Ishikawa (cell line): ENCODE data around the gene PREX1.

Experiments used
- CEBPB ChIP-seq: IDR thresholded peaks from 2 replicates; pipeline ENCODE4 v1.6.1; 2012
- CREB1 ChIP-seq: IDR thresholded peaks from 2 replicates; pipeline ENCODE4 v1.6.1; 2012; ENCODE audit warnings: low read depth
- EGR1 ChIP-seq: IDR thresholded peaks from 2 replicates; pipeline ENCODE4 v1.6.1; 2012
- EP300 ChIP-seq: IDR thresholded peaks from 2 replicates; pipeline ENCODE4 v1.6.1; 2012; ENCODE audit warnings: borderline replicate concordance
- FOXM1 ChIP-seq: IDR thresholded peaks from 2 replicates; pipeline ENCODE4 v1.6.1; 2012; ENCODE audit warnings: low read depth, borderline replicate concordance
- MAX ChIP-seq: IDR thresholded peaks from 2 replicates; pipeline ENCODE4 v1.6.1; 2012
- RAD21 ChIP-seq: IDR thresholded peaks from 2 replicates; pipeline ENCODE4 v1.6.1; 2012; ENCODE audit warnings: low read depth
- REST ChIP-seq: IDR thresholded peaks from 2 replicates; pipeline ENCODE4 v1.6.1; 2012; ENCODE audit warnings: low read depth, mild to moderate bottlenecking
- TAF1 ChIP-seq: IDR thresholded peaks from 2 replicates; pipeline ENCODE4 v1.6.1; 2012; ENCODE audit warnings: low read depth, mild to moderate bottlenecking
- TCF12 ChIP-seq: IDR thresholded peaks from 2 replicates; pipeline ENCODE4 v1.6.1; 2012; ENCODE audit warnings: low read depth
- TEAD4 ChIP-seq: IDR thresholded peaks from 2 replicates; pipeline ENCODE4 v1.6.1; 2012
- USF1 ChIP-seq: IDR thresholded peaks from 2 replicates; pipeline ENCODE4 v1.6.1; 2012
- YY1 ChIP-seq: IDR thresholded peaks from 2 replicates; pipeline ENCODE4 v1.6.1; 2012; ENCODE audit warnings: low read depth
- ZBTB7A ChIP-seq: IDR thresholded peaks from 2 replicates; pipeline ENCODE4 v1.6.1; 2012; ENCODE audit warnings: low read depth

GRCh38 chr20:48740712-48741111, 87.1 kb downstream of the PREX1 start:
- TF ChIP-seq EP300 (no peak), TAF1 (no peak), YY1 (no peak), CREB1 (no peak), TEAD4 (no peak), TCF12 (no peak), REST (no peak), FOXM1 (no peak), MAX (no peak), RAD21 (no peak), CEBPB (no peak), EGR1 (no peak), USF1 (no peak), ZBTB7A (no peak)
